MV-4-11 (cell line): ENCODE results near the gene DIAPH1.
A peak's percentile ranks its signal among the peaks of the same experiment; 100 is the strongest.

Experiments used
- DNase-seq: peaks from one replicate; lab custom pipeline; 2025; lab: John Stamatoyannopoulos, UW

The DIAPH1 gene

DNA sequence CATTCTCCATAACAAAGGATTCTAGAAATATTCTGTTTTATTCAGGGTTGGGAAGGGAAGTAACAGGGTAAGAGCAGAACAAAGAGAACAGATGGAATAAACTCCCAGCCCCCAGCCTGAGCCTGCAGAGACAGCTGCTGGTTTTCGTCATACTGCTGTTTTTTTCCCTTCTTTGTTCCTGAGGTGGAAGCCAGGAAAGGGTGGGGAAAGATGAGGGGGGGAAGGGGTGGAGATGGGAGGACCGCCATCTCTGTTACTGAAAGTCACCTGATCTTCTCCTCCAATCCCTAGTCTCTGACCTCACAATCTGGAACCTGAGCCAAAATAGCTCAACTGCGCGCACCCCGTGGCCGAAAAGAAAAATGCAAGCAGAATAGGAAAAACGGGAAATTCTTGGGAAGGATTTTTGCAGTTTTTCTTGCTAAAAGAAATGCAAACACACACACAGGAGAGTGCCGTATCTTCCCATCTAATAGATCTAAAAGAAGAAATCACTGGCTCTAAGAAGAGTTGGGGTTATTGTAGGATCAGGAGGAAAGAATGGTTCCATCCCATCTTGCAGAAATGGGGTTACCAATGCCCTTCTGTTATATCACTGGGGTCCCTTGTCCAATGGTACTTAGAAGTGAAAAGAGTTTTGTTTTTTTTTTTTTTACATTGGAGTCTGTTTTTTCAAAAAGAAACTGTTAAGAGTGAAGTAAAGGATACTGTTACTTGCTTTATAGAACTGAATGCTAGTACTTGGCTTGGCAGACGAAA lies 57.9 kb downstream of the DIAPH1 start:
- DNase-seq, result no peak

DNA sequence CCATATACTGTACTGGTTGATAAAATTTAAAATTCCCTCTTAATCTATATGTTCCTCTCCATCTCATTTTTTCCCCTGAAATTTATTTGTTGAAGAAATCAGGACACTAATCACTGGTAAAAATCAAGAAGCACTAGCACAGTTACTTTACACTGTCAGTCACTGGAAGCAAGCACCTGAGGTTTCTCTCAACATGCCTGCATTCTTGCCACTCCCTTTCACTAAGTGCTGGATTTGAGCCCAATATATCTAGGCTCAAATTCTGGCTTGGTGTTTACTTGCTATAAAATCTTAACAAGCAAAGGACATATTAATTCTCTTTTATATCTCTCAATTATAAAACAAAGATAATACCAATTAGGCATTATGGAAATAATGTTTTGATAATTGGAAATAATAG lies 58.6 kb downstream of the DIAPH1 start:
- DNase-seq, result no peak

DNA sequence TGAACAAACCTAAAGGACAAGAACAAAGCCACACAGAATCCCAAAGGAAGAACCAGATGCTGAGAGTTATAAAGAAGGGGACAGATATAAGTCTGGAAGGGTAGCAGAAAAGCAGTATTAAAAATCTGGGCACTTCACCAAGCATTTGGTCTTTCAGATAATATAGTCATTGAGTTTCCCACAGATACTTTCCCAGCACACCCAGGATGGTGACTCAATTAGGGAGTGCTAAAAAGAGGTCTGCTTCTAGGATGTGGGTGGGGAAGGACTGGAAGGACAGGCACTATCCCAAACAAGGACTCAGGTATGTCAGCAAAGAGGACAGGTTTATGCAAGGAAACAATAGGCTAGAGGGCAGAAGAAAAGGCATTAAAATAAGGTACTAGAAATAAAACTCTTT lies 59.3 kb downstream of the DIAPH1 start:
- no peak for DNase-seq

DNA sequence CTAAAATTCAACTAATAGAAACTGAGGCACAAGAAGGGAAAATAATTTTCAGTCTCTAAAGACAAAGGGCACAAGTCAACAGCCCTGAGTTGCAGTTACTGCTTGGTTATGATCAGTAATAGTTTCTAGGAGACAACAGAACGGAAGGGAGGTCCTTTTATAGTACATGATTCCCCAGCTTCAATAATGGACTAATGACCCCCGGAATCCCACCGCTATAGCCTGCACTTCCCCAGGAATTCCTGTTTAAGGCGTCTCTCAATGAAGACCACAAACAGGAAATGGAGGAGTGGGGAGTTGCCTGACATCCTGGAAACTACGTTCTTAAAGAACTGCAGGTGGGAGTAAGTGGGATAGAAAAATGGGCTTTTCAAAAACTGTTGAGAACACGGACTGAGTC lies 60.6 kb downstream of the DIAPH1 start:
- no peak for DNase-seq

DNA sequence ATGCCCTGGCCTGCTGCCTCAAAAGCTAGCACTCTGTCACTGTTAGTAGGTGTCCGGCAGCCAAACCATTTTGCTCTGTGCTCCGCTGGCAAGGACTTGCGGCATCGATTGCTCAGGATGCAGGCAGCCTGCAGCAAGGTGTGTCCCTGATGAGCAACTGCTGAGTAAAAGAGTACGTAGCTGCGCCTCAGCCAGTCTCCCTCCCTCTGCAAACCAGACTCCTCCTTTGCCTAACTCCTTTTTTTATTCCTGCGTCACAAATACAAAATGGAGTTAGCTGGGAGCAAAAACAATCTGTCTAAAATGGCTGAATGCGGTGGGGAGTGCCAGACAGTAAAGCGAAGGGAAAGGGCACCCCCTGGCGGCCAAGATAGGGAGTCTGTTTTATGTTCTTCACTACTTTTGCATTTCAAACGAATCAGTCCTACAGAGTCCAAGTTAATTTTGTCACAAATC lies 61.1 kb downstream of the DIAPH1 start:
- DNase-seq, result peak; percentile 75

DNA sequence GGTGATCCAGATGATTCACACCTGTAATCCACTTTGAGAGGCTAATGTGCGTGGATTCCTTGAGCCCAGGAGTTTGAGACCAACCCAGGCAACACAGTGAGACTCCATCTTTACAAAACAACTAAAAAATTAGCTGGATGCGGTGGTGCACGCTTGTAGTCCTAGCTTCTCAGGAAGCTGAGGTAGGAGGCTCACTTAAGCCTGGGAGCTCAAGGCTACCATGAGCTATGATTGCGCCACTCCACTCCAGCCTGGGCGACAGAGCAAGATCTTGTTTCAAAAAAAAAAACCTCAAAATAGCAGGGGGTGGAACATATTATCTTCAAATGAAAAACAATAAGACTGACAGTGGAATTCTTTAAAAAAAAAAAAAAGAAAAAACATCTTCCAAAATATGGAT lies 70.9 kb downstream of the DIAPH1 start:
- DNase-seq, result no peak

DNA sequence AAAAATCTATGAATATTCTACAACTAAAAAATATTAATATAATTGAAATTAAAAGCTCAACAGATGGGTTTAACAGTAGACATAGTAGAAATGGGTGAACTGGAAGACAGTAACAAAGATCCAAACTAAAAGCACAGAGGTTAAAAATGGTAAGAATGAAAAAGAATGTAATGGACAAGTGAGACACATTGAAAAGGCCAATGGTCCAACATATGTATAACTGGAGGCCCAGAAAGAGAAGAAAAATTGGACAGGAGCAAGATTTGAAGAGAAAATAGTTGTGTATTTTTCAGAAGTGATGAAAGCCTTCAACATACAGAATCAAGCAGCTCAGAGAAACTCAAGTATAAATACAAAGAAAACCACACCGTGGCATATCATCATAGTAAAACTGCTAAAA lies 71.3 kb downstream of the DIAPH1 start:
- DNase-seq, result no peak

DNA sequence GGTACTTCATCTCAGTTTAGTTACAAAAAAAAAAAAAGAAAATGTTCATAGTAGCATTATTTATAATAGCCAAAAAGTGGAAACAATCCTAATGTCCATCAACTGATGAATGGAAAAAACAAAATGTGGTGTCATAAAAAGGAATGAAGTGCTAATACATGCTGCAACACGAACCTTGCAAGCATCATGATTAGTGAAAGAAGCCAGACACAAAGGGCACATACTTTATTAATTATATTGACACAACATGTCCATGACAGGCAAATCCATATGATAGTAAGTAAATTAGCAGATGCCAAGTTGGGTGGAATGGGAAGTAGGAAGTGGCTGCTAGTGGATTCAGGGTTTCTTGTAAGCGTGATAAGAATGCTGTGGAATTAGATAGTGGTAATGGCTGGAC lies 75.7 kb downstream of the DIAPH1 start:
- DNase-seq, result no peak

DNA sequence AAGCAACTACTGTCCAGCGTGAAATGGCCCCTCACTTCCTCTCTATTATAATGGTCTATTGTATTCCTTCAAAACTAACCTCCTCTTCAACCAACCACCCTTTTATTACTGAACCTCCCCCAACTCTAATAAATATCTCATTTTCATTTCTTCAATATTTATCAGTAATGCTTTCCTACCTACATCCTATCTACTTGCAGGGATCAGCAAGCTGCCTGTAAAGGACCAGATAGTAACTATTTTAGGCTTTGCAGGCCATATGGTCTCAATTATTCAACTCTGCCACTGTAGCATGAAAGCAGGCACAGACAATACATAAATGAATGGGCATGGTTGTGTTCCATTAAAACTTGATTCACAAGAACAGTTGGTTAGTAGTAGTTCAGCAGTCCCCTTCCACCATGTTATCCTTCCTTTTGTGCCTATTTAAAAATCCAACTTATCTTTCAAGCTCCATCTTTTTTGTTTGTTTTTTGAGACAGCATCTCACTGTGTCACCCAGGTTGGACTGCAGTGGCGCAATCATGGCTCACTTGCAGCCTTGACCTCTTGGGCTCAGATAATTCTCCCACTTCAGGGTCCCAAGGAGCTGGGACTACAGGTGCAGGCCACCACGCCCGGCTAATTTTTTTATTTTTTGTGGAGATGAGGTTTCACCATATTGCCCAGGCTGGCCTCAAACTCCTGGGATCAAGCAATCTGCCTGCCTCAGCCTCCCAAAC lies 84.1 kb downstream of the DIAPH1 start:
- no peak for DNase-seq

DNA sequence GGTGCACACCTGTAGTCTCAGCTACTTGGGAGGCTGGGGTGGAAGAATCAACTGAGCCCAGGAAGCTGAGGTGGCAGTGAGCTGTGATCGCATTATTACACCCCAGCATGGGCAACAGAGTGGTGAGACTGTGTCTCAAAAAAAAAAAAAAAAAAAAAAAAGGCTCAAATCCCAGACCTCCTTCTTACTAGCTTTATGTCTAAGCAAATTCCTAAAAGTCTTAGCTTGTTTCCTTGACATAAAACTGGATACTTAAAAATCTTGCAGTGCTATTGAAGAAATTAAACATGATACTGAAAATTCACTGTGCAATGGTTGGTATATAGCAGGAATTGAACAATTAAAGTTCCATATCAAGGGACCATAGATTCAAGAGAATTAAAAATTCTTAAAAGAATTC lies 84.9 kb downstream of the DIAPH1 start:
- DNase-seq, result no peak

DNA sequence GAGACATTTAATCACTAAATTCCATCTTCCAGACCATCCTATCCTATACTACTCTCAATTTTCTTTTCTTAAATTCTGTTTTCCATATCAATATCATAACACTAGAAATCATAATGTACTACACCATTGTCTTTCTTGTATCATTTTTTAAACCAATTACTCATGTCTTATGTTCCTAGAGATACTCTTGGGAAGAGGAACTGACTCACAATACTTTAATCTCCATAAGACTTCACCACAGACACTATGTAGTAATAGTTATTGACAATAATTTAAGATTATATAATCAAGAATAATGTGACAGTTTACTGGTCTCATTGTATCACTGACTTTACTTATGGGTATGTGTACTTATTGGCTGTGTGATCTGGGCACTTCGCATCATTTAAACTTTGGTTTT lies 86.1 kb downstream of the DIAPH1 start:
- peak; percentile 61 for DNase-seq

DNA sequence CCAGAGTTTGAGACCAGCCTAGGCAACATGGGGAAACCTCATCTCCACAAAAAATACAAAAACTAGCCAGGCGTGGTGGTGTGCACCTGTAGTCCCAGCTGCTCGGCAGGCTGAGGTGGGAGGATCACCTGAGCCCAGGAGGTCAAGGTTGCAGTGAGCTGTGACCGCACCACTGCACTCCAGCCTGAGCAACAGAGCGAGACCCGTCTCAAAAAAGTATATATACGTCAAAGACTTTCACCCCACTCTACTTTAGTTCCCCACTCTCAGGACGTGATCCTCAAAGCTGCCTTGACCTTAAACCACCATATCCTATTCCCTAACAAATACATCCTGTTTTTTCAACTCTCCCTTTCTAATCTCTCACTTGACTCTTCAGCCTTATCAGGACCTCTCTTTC lies 88.9 kb downstream of the DIAPH1 start:
- DNase-seq, result no peak

DNA sequence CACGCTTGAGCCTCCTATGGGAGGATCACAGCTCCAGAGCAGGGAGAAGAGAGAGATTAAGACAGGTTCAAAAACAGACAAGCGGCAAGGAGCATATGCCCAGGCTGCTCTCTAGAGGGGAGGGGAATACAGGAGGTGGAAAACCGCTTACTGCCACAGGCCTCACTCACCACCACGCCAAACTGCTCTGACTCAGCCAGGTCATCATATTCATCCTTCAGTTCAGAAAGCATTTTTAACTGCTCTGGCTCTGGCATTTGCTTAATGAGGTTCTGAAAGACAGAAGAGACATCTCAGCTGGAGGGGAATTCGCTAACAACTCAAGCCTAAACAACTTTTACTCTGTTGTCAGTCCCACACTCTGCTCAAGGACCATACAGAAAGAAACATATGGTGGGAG lies 89.8 kb downstream of the DIAPH1 start:
- DNase-seq, result no peak

DNA sequence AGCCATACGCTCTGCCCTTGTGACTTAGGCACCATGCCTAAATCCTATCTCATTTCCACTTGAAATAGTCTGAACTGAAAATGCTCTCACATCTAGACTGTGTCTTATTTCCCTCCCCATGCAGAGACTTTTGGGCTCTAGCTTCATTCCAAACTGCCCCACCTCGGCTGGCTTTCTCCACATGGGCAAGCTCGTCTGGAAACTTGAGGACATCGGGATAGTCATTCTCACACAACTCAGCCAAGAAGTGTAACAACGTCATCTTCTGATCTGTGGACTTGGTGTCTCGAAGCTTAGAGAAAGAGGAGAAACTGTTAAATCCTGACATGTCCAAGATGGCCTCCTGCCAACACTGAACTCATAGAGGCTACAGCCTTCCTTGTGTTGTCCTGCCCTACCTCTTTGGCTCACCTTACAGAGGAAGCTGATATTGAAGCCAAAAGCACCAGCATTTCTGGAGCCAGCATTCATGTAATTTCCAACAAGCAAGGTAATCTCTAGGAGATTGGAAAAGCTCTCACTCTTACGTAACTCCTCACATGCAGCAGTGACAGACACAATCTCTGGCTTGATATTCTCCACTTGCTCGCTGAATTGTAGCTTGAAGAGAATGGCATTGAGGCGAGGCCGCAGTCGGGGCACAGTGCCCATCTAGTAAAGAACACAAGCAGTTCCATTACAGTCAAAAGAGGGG lies 90.4 kb downstream of the DIAPH1 start:
- DNase-seq, result no peak

DNA sequence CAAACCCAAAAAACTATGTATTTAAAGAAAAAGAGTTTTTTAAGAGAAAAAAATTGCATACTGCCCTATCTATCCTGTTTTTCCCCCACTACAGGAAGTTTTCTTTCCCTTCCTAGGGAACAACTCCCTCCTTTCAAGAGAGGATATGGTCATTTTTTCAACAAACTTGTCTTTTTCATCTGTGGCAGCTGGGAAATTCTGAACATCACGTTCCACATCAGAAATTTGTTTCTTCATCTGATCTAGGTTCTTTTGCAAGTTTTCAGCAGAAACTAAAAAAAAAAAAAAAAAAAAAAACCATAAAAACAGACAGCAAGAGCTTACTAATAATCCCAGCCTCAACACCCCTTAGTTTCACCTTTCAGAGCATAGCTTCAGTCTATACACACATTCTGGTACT lies 91.4 kb downstream of the DIAPH1 start:
- no peak for DNase-seq

DNA sequence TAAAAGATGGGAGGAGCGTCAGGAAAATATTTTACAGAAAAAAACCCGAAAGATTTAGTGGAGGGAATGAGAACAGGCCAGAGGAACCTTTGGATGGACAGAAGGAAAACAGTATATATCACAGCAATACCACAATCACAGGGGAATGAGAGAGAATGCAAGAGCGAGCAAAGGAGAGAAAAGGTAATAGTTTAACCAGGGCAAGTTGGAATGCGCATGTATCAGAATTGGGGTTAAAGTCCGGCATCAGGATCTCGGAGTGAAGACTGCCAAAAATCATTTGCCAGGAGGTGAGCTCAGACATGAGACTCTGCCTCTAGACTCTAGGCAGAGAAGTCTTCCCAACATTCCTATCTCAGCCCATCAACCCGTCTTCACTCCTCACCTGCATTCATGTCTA lies 93.1 kb downstream of the DIAPH1 start:
- DNase-seq, result no peak

DNA sequence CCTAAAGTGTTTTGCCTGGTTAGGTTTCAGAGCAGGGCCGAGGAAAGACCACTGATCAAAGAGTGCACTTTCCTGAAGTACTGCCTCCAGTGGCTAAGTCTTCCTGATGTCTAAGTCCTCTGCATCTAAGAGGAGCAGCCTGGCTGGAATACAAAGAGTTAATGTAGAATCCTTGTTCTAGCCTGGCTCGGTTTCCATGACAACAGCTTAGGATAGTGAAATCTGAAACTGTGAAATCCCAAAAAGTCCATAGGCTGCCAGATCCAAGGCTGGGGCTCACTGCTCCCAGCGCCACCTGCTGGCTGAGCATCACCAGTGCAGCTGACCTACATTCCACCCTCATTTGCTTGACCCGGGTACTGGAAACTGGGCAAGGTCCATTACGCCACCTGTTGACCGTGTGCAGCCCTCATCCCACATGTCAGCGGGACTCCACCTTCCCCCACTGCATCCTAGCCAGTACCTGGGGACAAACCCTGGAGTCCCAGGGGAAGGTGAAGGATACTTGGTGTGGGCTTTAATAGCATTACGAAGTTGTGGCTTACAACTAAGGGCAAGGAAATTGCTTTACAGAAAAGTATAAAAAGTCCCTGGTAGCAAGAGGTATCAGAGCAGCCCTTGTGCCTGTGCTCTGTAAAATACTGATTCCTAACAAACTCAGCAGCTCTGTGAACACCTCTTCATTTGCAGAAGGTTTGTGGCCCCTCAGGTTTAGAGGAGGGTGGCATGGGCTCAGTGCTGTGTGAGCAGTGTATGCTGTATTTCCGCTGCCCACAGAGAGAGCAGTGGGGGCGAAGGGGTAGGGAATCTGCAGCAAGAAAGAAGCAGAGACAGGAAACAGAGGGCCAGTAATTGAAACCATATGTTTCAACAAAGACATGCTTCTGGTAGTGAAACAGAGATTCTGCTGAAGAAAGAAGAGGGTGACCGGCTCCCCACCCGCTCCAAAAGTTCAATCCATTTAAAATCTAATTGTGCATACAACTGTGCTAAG lies 93.9 kb downstream of the DIAPH1 start:
- peak; percentile 70 for DNase-seq

DNA sequence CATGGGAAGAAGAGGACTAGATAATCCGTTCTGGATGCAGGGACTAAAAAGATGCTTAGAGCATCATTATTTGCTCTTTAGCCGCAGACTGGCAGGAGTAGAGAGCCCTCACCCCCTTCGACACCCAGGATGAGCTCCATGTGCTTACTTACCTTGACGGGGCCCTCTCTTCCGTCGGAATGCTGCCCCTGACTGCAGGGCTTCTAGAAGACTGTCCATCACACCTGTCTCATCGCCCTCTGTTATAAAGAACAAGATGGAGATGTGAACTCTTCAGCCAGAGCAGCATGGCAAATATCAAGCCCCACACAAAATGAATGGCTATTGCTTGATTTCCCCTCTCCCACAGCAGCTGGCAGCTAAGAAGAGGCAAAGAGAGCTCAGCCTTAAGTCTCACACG lies 94.8 kb downstream of the DIAPH1 start:
- DNase-seq, result no peak

DNA sequence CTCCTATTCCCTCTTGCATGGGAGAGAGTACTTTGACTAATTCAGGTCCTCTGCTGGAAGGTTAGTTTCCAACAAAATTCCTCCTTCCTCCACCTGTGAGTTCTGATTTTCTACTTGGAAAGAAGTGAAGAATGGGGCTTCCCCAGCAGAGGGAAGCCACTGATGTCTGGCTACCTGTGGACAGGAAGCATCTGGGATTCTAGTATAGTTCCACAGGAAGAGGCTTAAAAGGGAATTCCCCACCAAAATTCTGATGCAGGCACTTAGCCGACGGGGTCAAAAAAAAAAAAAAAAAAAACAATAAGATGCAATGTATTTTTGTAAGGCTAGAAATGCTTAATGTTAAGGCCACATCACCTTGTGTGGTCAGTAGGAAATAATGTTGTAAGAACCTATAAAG lies 96.5 kb downstream of the DIAPH1 start:
- no peak for DNase-seq

DNA sequence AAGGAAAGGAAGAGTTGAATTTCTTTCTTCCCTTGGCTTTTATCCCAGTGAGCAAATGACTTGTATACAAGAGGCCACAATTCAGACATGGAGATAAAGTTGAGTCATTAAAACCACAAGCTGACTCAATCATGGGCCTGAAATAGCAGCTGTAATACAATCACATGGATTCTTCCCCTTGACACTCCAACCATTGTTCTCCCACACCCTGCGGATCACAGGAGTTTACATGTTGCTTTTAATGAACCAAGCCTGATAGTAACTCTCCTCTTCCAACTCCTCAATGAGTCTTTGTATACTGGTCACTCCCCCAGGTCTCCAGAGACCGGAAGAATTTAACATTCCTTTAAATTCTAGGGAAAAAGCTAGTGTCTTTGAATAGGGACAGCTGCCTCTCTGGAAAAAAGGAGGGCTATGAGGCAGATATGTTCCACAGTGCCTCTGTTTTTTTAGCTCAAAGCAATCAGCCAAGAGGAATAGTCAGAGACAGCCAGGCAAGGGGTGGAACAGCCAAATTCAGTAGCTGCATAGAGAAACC lies 97.5 kb downstream of the DIAPH1 start:
- peak; percentile 92 for DNase-seq
